Esophagus squamous epithelium (tissue), 4 donors: ENCODE data around the gene RIOK3.

ENCODE experiments used
- CTCF ChIP-seq, 6 experiments: fragments of 450-650 bp in 4 of 6; fragments of 200-600 bp in 2 of 6; sonication (generic) in 2 of 6; IDR thresholded peaks; one replicate each; pipeline ENCODE4 v1.5.1; 2016 to 2019; ENCODE audit warnings: antibody characterized with exemption in 6 of 6, mild to moderate bottlenecking in 4 of 6, moderate library complexity in 4 of 6
- POLR2A ChIP-seq, 4 donors: fragments of 450-650 bp; IDR thresholded peaks; one replicate each; pipeline ENCODE4 v1.6.1; 2017; ENCODE audit warnings: antibody characterized with exemption in 4 of 4, mild to moderate bottlenecking in 4 of 4, moderate library complexity in 3 of 4

GRCh38 chr18:23458830-23459529 is 5.9 kb downstream of the RIOK3 start:
- TF ChIP-seq CTCF (IDR thresholded peaks at IDR 0.05) (no peak), POLR2A (IDR thresholded peaks at IDR 0.05) (no peak)
